Measurements from ENCODE around the gene ING5.

DNA sequence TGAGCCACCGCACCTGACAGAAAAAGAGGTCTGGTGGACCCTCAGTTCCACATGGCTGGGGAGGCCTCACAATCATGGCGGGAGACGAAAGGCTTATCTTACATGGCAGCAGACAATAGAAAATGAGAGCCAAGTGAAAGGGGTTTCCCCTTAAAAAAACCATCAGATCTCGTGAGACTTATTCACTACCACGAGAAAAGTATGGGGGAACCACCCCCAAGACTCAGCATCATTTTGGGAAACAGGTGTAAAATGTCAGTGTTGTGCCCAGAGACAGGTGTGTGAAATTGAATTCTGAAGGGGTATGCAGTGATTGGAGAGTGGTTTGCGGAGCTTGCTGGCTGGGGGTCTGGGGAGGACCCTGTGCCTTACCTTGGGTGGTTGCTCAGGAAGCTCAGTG lies 28.0 kb downstream of the ING5 start:
- TF ChIP-seq POLR2AphosphoS5 (IDR thresholded peaks at IDR 0.05; ENCODE audit: low read depth, low read length) (no peak), POLR2A (IDR thresholded peaks at IDR 0.05; ENCODE audit: low read depth, low read length) (no peak), TAF1 (IDR thresholded peaks at IDR 0.05; ENCODE audit: borderline replicate concordance, low read depth, low read length) (no peak)
